CD4-positive, alpha-beta T cell treated with Interleukin-17A for 4 hours (primary cell): Measurements from ENCODE around the gene TMEM132A.

Experiments used
- DNase-seq: peaks from one replicate; pipeline ENCODE4 v3.0.0-alpha.2; 2020; ENCODE audit warnings: mixed read lengths

The TMEM132A gene

GRCh38 chr11:60938500-60938899 is 14.2 kb downstream of the TMEM132A start:
- no peak for DNase-seq

GRCh38 chr11:60939301-60939700 is 15.0 kb downstream of the TMEM132A start:
- DNase-seq: no peak

GRCh38 chr11:60939855-60940254 is 15.6 kb downstream of the TMEM132A start:
- no peak for DNase-seq

- DNase-seq: no peak
Measured at GRCh38 chr11:60941371-60942119, 17.3 kb downstream of the TMEM132A start.

GRCh38 chr11:60942219-60942618 is 18.0 kb downstream of the TMEM132A start:
- no peak for DNase-seq

- DNase-seq: no peak
Measured at GRCh38 chr11:60942970-60943565, 18.8 kb downstream of the TMEM132A start.

- peak; percentile 11 for DNase-seq
Measured at GRCh38 chr11:60944490-60945294, 20.4 kb downstream of the TMEM132A start.

GRCh38 chr11:60945295-60945667 is 21.0 kb downstream of the TMEM132A start:
- no peak for DNase-seq

GRCh38 chr11:60946601-60947264 is 22.5 kb downstream of the TMEM132A start:
- no peak for DNase-seq

- no peak for DNase-seq
Measured at GRCh38 chr11:60947700-60948099, 23.4 kb downstream of the TMEM132A start.

- no peak for DNase-seq
Measured at GRCh38 chr11:60948250-60948649, 24.0 kb downstream of the TMEM132A start.

- DNase-seq: no peak
Measured at GRCh38 chr11:60950024-60950423, 25.8 kb downstream of the TMEM132A start.

- DNase-seq: peak; percentile 59
Measured at GRCh38 chr11:60950933-60951605, 26.8 kb downstream of the TMEM132A start.

- peak; percentile 20 for DNase-seq
Measured at GRCh38 chr11:60951606-60951903, 27.3 kb downstream of the TMEM132A start.

GRCh38 chr11:60951904-60952741 is 27.9 kb downstream of the TMEM132A start, which contains the start of gene SLC15A3:
Gene SLC15A3 (minus strand): TSS chr11:60952176. CDS start chr11:60951551, 625 bp downstream.
- DNase-seq: peak; percentile 66

- DNase-seq: no peak
Measured at GRCh38 chr11:60952742-60953170, 28.5 kb downstream of the TMEM132A start.

GRCh38 chr11:60953781-60954180 is 29.5 kb downstream of the TMEM132A start:
- DNase-seq: peak; percentile 12

GRCh38 chr11:60954421-60954820 is 30.2 kb downstream of the TMEM132A start:
- DNase-seq: no peak

- DNase-seq: peak; percentile 29
Measured at GRCh38 chr11:60955571-60955970, 31.3 kb downstream of the TMEM132A start.

- no peak for DNase-seq
Measured at GRCh38 chr11:60957188-60957587, 32.9 kb downstream of the TMEM132A start.

- DNase-seq: no peak
Measured at GRCh38 chr11:60959431-60959830, 35.2 kb downstream of the TMEM132A start.

- no peak for DNase-seq
Measured at GRCh38 chr11:60960405-60960804, 36.1 kb downstream of the TMEM132A start.
